Measurements from ENCODE around the gene BSND.

- TF ChIP-seq CTCF (IDR thresholded peaks at IDR 0.05) (no peak), POLR2A (IDR thresholded peaks at IDR 0.05) (no peak), POLR2AphosphoS5 (IDR thresholded peaks at IDR 0.05) (no peak)
These were observed 20.0 kb upstream of the BSND start for GRCh38 chr1:54978528-54979326.

Data from upper lobe of left lung (tissue), 4 donors.